ENCODE measurements around the gene ANKRD18A.

ANKRD18A gene

GRCh38 chr9:38526591-38526990, 93.8 kb downstream of the ANKRD18A start:
- DNase-seq: no peak

GRCh38 chr9:38523121-38523520, 97.3 kb downstream of the ANKRD18A start:
- no peak for DNase-seq

DNA sequence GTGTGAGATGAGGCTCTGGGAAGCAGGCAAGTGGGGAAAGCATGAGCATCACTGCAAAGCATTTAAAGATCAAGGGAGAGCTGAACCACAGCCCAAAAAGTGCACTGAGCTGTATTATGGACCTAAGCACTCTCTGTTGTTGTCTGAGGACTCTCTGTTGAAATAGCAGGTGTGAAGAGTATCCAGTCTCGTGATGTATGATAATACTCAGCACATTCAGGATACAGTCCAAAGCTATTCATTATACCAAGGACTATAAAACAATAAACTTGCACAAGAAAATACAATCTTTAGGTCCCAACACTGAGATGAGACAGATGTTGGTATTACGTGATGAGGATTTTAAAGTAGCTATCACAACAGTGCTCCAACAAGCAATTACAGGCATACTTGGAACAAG, 98.6 kb downstream of the ANKRD18A start:
- DNase-seq: no peak
